Activated CD4-positive, alpha-beta T cell treated with anti-CD3 and anti-CD28 coated beads, Interleukin-2, Interleukin-6, amounts not matched to agents 100 ng/mL and 50 ng/mL, durations not matched to agents 16 hours and 8 hours (primary cell): ENCODE results near the gene STEEP1.
"Not testable (repeated sequence)": the region's sequence is repeated elsewhere in the genome, so short reads cannot be mapped to it uniquely, and the experiment has no call there.

ENCODE experiments used
- DNase-seq: peaks from one replicate; pipeline ENCODE4 v3.0.0-alpha.2; 2020

STEEP1 gene

DNA sequence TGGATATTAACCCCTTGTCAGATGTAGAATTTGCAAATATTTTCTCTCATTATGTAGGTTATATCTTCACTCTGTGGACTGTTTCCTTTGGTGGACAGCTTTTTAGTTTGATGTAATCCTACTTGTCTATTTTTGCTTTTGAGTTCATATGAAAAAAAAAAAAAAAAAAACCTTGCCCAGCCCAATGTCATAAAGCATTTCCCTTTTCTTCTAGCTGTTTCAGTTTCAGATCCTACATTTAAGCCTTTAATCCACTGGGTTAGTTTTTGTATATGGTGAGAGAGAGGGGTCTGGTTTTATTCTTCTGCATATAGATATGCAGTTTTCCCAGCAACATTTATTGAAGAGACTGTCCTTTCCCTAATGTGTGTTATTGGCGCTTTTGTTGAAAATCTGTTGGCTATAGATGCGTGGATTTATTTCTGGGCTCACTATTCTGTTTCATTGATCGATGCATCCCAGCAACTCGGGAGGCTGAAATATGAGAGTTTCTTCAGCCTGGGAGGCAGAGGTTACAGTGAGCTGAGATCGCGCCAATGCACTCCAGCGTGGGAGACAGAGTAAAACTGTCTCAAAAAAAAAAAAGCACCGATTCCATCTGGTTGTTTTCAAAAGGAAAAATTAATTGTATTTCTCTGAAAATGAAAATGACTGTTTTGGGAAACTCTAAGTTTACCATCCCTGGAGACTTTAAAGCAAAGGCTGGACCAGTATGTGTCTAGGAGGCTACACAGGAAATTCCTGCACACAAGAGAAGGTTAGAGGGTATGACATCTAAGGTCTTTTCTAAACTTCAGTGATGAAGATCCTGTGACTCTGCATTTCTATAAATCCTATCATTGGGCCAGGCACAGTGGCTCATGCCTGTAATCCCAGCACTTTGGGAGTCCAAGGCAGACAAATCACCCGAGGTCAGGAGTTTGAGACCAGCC lies 35.6 kb downstream of the STEEP1 start:
- DNase-seq: no peak

DNA sequence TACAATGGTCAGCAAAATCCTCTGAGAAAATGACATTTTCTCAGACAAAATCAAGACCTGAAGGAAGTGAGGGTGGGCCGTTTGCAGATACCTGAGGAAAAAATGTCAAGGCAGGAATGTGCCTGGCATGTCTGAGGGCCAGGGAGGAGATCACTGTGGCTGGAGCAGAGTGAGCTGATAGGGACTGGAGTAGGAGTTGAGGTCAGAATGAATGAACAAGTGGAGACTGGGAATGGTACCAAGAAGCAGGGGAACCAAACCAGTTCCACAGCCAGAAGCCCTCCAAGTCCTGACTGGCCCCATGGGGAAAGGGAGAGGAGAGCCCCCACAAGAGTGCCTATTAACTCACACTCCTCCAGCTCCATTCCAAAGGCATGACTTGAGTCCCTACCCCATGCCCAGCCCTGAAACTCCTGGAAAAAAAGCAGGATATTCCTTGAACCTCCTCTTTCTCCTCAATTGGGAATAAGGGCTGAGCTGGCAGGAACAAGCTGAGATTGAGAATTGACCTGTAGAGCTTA lies 41.5 kb downstream of the STEEP1 start:
- no peak for DNase-seq

DNA sequence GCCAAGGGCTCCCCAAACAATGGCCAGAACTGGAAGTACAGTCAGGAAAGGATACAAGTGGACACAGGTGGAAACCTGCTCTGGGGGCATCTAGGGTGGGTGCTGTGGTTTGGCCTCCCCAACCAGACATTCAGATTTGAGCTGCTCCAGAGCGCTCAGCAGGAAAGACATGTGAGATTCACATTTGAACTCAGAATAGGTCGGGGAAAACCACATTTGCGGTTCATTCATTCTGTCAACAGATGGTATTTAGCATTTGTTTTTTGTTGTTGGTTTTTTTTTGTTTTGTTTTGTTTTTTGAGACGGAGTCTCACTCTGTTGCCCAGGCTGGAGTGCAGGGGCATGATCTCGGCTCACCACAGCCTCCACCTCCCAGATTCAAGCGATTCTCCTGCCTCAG lies 44.0 kb downstream of the STEEP1 start:
- no peak for DNase-seq

DNA sequence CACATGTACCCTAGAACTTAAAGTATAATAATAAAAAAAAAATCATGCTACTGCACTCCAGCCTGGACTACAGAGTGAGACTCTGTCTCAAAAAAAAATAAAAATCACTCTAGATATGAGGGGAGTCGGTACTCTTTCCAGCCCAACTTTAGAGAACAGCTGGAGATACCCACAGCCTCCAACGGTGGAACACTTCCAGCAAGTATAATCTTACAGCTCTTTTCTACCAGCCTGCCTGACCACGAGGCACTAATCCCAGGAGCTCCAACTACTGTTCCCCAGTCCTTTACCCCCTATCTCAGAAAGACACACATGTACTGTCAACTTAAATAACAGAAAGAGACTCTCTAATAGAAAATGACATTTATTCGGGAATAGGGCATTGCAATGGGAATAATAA lies 46.8 kb downstream of the STEEP1 start:
- no peak for DNase-seq

DNA sequence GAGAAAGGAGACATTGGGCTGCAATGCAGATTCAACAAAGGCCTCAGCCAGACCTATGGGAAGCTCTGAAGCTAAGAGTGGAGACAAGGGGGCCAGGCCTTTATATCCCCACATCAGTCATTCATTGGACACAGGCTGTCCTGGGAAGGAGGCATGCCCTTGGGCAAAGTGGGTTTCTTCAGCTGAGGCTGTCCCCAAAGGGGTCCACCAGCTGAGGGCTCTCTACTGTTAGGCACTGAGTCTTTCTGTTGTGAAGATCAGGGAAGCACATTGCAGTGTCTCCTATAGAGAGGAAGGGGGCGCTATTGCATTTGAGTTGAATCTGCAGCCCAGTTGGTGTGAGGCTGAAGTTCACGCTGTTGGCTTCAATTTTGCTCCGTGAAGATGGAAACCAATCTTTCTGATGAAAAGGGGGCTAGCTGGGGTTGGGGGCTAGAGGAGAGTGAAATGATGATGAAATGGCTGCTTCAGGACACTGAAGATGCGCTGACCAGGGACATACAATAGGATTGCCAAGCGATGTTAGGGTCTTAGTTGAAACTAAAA lies 49.0 kb downstream of the STEEP1 start:
- peak; percentile 76 for DNase-seq

DNA sequence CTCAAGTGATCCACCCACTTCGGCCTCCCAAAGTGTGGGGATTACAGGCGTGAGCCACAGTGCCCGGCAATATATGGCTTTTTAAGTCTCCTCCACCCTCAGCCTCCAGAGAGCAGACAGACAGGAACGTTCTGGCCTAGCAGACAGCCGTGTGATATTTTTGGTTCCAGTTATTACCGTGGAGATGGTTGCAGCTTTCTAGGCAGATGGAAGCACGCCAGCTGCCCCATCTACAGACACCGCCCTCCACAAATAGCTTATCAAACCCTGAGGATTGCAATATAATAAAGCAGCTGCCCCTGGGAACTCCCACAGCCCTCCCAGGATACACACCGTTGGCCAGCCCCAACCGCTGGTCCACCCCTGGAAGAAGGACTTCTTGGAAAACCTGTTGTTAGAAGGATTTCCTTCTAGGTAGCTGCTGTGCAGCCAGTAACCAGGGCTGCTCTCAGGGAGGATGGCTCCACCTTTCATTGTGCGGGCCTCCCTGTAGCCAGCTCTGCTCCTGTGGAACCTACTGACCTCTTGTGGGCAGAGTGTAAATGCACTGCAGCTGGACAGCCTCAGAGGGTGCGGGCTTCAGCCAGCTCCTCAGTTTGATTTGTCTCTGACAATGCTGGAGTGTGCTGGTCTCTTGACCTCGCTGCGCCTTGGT lies 52.9 kb downstream of the STEEP1 start:
- peak; percentile 17 for DNase-seq

DNA sequence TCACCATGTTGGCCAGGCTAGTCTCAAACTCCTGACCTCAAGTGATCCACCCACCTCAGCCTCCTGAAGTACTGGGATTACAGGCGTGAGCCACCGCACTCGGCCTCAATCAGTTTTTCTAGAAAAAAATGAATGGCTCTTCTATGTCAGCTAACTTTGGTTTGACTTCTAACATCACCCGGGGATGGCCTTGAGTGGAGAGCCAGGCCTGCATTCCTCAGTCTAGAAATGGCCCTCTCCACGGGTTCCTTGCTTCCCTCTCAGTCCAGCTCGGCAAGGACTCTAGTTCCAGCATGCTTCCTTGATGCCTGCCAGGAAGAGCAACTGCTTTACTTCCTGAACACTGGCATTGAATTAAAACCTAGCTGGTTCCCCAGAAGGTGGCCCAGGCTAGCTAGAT lies 58.0 kb downstream of the STEEP1 start:
- no peak for DNase-seq

DNA sequence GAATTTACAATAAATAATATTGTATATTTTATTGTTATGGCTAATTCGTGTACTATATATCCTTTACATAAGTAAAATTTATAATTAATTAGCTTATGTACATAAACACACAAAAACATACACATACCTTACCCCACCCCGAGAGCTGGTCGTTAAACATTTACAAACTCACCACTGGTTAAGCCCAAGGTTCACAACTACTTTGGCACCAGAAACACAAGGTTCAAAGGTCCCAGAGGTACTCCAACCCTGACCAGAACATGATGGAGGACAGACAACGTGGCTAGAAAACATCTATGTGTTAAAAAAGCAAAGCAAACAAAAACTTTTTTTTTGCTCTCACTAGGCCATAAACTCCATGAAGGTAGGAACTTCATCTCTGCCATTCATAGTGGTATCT lies 59.3 kb downstream of the STEEP1 start:
- no peak for DNase-seq

DNA sequence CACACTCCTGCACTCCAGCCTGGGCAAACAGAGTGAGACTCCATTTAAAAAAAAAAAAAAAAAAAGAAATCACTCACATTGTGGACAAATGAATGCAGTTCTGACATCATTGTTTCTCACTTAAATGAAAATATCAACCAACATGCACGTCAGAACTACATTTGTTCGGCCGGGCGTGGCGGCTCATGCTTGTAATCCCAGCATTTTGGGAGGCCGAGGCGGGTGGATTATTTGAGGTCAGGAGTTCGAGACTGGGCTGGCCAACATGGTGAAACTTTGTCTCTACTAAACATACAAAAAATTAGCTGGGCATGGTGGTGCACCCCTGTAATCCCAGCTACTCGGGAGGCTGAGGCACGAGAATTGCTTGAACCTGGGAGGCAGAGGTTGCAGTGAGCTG lies 60.1 kb downstream of the STEEP1 start:
- not testable (repeated sequence) for DNase-seq

DNA sequence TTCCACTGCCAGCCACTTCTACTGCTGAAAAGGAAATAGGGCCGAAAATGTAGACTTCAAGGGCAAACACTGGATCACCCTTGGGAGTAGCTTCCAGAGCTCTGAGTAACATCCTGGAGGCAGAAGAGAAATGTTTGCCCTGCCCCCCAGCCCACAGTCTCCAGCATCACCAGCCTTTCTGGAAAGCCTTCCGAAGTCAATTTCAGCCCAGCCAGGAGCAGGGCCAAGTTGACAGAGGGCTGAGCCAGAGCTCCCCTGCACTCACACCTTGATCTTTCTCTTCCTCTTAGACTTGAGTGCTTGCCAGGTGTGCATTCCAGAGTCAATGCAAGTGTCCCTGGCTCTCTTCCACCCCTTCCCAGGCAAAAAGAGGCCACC lies 61.7 kb downstream of the STEEP1 start:
- DNase-seq: no peak

DNA sequence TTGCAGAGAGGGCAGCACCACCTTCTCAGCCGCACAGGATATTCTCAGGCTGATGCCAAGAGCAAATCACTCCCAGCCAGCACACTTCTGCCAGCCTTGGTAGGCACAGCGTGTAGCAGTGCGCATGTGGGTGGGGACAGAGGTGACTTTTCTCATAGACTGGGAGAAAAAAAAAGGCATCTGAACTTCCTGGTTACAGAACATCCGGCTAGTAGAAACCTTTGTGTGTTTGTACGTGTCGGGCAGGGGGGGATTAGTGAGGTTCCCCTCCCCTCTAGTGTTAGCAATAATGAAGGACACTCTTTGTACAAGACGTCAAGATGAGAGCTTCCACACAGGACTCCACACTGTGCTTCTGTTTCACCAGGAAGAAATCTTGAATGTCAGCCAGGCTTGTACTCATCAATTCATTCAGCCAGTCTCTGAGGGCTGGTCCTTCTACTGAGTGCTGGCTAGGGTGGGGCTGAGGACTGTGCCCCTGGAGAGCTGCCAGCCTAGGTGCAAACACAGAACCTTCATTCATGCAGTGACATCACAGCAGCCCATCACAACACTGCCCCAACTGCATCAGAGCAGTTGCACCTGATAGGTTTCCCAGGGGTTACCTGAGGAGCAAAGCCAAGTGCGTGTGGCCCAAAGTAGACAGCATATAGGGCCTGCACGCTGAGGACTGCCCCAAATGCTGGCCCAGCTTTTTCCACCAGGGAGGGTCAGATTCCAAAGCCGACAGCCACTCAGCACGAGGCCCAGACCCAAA lies 62.3 kb downstream of the STEEP1 start:
- DNase-seq: no peak

DNA sequence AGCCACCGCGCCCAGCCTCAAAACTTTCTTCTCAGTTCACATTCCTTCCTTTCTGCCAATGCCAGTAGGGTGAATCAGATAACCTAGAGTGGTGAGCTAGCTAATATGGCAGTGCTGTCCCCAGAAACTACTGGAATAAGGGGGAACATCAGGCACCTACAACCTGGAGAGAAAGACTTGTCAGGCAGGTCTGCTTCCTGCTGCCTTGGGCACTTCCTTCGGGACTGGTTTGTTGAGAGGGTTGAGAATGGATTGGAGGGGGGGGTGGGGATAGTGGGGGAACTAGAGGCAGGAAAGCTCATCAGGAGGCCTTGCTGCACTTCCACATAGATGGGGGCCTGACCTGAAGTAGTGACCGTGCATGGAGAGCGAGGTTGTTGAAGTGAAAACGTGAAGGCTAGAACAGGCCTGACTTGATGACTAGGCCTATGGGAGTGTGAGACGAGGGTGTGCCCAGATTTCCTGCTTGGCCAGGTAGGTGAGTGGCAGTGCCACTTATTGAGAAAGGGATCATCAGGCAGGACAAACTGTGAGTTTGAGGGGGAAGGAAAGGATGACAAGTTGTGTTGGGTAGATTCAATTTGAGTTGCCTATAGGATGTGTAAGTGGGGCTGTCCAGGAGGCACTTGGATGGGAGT lies 63.6 kb downstream of the STEEP1 start:
- no peak for DNase-seq

DNA sequence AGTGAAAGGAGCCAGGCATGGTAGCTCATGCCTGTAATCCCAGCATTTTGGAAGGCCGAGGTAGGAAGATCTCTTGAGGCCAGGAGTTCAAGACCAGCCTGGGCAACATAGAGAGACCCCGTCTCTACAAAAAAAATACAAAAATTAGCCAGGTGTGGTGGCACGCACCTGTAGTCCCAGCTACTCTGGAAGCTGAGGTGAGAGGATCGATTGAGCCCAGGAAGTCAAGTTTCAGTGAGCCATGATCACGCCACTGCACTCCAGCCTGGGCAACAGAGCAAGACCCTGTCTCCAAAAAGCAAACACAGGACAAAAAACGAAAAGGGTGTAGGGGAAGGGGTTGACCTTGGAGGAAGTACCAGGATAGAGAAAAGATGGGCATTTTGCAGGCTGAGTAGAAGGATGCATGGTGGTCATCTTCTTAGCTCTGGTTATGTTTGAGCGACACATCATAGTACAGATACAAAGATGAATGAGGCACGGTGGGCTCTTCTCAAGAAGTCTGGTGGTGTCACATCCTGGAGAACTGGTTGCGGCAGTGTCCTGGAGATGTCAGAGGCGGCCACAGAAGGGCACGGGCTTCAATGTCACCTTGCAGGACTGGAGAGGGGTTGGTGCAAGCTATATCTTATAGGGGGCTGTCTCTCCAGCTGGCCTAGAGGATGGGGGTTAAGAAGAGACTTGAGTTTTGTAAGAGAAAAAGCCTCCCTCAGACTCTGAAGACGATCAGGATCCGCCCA lies 65.0 kb downstream of the STEEP1 start:
- no peak for DNase-seq

DNA sequence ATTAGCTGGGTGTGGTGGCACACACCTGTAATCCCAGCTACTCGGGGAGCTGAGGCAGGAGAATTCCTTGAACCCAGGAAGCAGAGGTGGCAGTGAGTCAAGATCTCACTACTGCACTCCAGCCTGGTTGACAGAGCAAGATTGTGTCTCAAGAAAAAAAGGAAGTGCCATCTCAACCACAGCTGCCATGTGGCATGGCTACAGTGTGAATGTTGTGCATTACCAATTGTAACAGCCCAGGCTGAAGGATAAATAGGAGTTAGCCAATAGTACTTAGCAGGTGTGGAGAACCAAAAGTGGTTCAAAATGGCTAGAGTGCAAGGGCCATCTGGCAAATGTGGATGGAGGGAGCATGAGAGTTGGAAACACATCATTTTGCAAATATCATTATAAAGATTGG lies 68.0 kb downstream of the STEEP1 start:
- no peak for DNase-seq

DNA sequence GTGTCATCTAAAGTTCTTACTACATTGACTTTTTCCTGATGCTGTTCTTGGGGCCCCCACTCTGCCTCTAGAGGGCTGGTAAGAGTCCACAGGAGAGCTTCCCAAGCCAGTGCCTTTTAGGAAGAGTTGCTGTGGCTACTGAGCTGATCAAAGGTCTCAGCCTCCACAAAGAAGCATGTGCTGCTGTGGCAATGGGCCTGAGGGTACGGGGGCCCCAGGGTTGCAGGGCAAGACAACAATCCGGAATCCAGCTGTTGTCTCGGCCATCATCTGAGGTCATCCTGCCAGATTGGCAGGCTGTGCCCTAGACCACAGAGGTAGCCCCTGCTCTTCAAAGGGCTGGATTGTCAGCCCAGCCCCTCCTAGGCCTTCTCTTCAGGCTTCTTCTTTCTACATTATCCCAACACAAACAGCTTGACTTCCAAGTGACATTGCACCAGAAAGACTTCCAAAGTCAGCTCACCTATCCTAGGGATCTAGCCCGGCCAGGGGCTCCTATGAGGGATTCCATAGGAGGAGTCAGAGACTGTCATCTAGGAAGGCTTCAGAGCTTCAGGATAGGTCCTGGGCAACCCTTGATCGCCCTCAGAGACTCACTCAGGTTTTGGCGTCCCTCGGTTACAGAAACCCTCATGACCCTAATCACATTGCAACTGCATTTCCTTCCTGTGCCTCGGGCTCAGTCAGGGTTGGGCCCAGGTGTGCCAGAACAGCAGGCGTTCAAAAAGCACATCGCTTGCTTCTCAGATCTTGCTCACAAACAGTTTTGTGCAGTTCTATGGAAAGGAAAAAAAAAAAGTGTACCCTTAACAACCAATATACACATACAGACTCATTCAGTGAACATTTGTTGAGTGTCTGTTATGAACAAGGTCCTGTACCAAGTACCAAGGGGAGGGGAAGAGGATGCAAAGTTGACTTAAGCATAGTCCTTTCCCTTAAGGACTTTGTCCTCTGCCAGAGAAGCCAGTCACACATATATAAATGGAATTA lies 69.2 kb downstream of the STEEP1 start:
- DNase-seq: no peak

DNA sequence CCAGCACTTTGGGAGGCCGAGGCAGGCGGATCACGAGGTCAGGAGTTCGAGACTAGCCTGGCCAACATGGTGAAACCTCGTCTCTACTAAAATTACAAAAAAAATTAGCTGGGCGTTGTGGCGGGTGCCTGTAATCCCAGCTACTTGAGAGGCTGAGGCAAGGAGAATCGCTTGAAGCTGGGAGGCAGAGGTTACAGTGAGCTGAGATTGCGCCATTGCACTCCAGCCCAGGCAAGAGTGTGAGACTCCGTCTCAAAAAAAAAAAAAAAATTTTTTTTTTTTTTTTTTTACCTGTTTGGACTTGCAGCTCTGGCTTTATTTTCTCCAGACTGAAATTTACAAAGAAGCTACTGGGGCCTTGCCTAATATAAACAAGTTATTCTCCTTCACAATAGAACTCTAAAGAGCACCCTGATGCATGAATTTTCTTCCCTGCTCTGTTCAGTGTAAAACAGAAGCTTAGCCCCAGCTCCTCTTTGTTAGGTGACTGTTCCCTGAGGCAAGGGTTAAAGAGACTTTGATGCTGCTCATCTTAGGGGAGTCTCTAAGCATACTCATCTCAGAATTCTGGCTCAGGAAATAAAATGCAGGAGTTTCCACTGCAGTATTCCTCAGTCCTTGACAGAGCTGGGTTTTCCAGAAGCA lies 71.2 kb downstream of the STEEP1 start:
- DNase-seq: not testable (repeated sequence)

DNA sequence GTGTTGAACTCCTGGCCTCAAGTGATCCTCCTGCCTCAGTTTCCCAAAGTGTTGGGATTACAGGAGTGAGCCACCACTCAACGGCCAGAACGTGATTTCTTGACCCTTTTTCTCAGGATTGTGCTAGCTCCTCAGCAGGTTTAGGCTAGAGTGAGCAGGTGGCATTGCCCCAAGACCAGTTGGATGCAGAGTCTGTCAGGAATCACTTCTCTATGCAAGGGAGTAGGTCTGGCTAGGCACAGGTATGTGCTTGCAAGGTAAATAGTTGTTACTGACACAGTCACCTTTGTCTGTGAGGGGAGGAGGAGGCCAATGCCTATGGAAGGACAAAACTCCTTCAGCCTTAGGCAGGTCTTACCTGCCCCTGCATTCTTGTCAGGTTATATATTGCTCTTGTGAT lies 72.7 kb downstream of the STEEP1 start:
- DNase-seq: no peak

DNA sequence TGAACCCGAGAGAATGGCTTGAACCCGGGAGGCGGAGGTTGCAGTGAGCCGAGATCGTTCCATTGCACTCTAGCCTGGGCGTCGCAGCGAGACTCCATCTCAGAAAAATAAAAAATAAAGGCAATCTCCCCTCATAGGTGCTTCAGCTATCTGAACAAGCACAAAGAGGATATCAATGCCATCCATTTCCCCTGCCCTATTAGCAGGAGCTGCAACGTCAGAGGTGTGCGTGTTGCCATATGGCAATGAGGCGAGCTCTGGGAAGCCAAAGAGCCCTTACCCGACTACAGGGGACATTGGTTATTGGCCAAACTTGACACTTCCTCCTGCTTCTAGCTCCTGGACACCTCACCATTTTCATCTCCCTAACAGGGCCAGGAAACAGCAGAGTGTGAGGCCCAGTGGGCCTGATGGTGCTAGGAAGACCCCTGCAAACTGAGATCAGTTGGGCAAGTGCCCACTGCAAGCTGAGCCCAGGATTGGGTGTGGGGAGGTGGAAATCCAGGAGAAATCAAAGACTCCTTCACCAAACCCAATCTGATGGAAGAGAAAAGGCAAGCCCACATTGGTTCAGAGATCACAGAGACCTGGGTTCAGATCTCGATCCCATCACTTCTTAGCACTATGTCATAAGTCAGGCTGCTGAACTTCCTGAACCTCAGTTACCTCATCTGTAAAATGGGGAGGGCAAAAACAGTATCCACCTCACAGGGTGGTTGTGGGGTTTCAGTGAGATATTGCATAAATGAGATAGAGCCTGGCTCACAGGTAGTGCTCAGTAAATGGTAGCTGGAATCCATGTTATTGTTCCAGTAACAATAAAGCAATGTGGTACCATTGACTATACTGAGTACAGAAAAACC lies 75.8 kb downstream of the STEEP1 start:
- DNase-seq: no peak

DNA sequence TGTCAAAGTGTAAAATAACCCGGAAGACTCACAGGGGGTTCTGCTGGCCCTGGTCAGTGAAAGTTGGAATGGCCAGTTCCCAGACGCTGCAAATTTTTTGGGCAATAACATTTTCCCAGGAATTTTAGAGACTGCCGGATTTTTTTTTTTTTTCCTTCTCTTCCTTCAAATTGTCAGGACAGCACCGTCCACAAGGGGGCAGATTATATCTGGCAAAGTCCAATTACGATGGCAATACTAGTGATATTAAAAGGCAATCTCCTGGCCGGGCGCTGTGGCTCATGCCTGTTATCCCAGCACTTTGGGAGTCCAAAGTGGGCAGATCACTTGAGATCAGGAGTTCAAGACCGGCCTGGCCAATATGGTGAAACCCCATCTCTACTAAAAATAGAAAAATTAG lies 76.5 kb downstream of the STEEP1 start:
- peak; percentile 45 for DNase-seq
